Trophoblast cell (in vitro differentiated cells and primary cell): Measurements from ENCODE around the gene MC3R.
A peak's percentile ranks its signal among the peaks of the same experiment; 100 is the strongest.

Experiments
- DNase-seq, 2 donors: peaks; one replicate each; pipeline ENCODE4 v3.0.0-alpha.2; 2016
- H2AFZ ChIP-seq: 2 replicates; pipeline ENCODE4 v1.6.1; 2013; ENCODE audit warnings: low read length, moderate library complexity, mild to moderate bottlenecking; ENCODE audit not compliant: insufficient read depth, poor library complexity
- H2AK5ac ChIP-seq: 2 replicates; pipeline ENCODE4 v1.6.1; 2013; ENCODE audit warnings: mild to moderate bottlenecking, low read length
- H2BK120ac ChIP-seq: 2 replicates; pipeline ENCODE4 v1.6.1; 2013; ENCODE audit warnings: low read length, mild to moderate bottlenecking, moderate library complexity; ENCODE audit not compliant: insufficient read depth, poor library complexity
- H2BK12ac ChIP-seq: 2 replicates; pipeline ENCODE4 v1.6.1; 2013; ENCODE audit warnings: mild to moderate bottlenecking, low read length, moderate library complexity
- H2BK5ac ChIP-seq: 2 replicates; pipeline ENCODE4 v1.6.1; 2013; ENCODE audit warnings: low read length, low read depth, moderate library complexity, mild to moderate bottlenecking; ENCODE audit not compliant: poor library complexity
- H3K14ac ChIP-seq: 2 replicates; pipeline ENCODE4 v1.6.1; 2013; ENCODE audit warnings: mild to moderate bottlenecking, low read length
- H3K18ac ChIP-seq: 2 replicates; pipeline ENCODE4 v1.6.1; 2013; ENCODE audit warnings: mild to moderate bottlenecking, low read length
- H3K23ac ChIP-seq: 2 replicates; pipeline ENCODE4 v1.6.1; 2013; ENCODE audit warnings: low read length
- H3K27ac ChIP-seq: 2 replicates; pipeline ENCODE4 v1.5.1; 2013; ENCODE audit warnings: low read depth, mild to moderate bottlenecking, inconsistent platforms, low read length, moderate library complexity
- H3K27me3 ChIP-seq: 2 replicates; pipeline ENCODE4 v1.6.1; 2013; ENCODE audit warnings: inconsistent platforms, mild to moderate bottlenecking, low read length, moderate library complexity; ENCODE audit not compliant: insufficient read depth
- H3K36me3 ChIP-seq, 2 experiments: 1 replicate in 1 of 2; 2 replicates in 1 of 2; pipeline ENCODE4 v1.6.1; 2013; ENCODE audit warnings: low read length in 2 of 2, mild to moderate bottlenecking in 2 of 2, moderate library complexity in 1 of 2; ENCODE audit not compliant: insufficient read depth in 2 of 2, control insufficient read depth in 1 of 2
- H3K4ac ChIP-seq: 2 replicates; pipeline ENCODE4 v1.6.1; 2013; ENCODE audit warnings: low read depth, mild to moderate bottlenecking, low read length, moderate library complexity
- H3K4me1 ChIP-seq, 2 experiments: 1 replicate in 1 of 2; 2 replicates in 1 of 2; pipeline ENCODE4 v1.6.1; 2013; ENCODE audit warnings: low read length in 2 of 2, mild to moderate bottlenecking in 2 of 2, moderate library complexity in 1 of 2; ENCODE audit not compliant: insufficient read depth in 2 of 2, control insufficient read depth in 1 of 2
- H3K4me2 ChIP-seq: 2 replicates; pipeline ENCODE4 v1.6.1; 2013; ENCODE audit warnings: inconsistent platforms, mild to moderate bottlenecking, low read length, moderate library complexity
- H3K4me3 ChIP-seq: 2 replicates; pipeline ENCODE4 v1.5.1; 2013; ENCODE audit warnings: mild to moderate bottlenecking, low read depth, low read length, inconsistent platforms
- H3K79me1 ChIP-seq: one replicate; pipeline ENCODE4 v1.6.1; 2013; ENCODE audit warnings: low read length
- H3K79me2 ChIP-seq: 2 replicates; pipeline ENCODE4 v1.6.1; 2013; ENCODE audit warnings: low read length, mild to moderate bottlenecking; ENCODE audit not compliant: control insufficient read depth, insufficient read depth, poor library complexity
- H3K9ac ChIP-seq: 2 replicates; pipeline ENCODE4 v1.6.1; 2013; ENCODE audit warnings: mild to moderate bottlenecking, low read length
- H3K9me3 ChIP-seq: 2 replicates; pipeline ENCODE4 v1.6.1; 2013; ENCODE audit warnings: low read depth, mild to moderate bottlenecking, control low read depth, inconsistent platforms, low read length; ENCODE audit not compliant: insufficient read depth
- H4K12ac ChIP-seq: 2 replicates; pipeline ENCODE4 v1.6.1; 2013; ENCODE audit warnings: low read depth, mild to moderate bottlenecking, low read length, moderate library complexity
- H4K8ac ChIP-seq: 2 replicates; pipeline ENCODE4 v1.6.1; 2013; ENCODE audit warnings: low read depth, mild to moderate bottlenecking, low read length, moderate library complexity
- H4K91ac ChIP-seq: one replicate; pipeline ENCODE4 v1.6.1; 2013; ENCODE audit warnings: low read depth, mild to moderate bottlenecking, low read length, moderate library complexity
- WGBS: extraction: QIAGEN DNeasy Blood & Tissue Kit; methylation state at CpG from one replicate; pipeline ENCODE4 v1.1.7; 2013; ENCODE audit warnings: missing lambda C conversion rate; ENCODE audit not compliant: insufficient read length, insufficient coverage; ENCODE audit errors: extremely low coverage; 5-methylcytosine and 5-hydroxymethylcytosine counted together

The MC3R gene

GRCh38 chr20:56245761-56246160 lies 2.8 kb upstream of the MC3R start:
- no peak overlapping the region for H3K9ac ChIP-seq
- no peak overlapping the region for H4K8ac ChIP-seq
- H4K12ac ChIP-seq, result no peak overlapping the region

GRCh38 chr20:56249244-56249955 lies 868 bp downstream of the MC3R start:
- H3K4me3 ChIP-seq, result no peak overlapping the region
- H3K4me1 ChIP-seq, result no peaks in the 10 kb centered on the region
- H2AFZ ChIP-seq, result no peak overlapping the region
- no peak overlapping the region for H2AK5ac ChIP-seq
- H3K9ac ChIP-seq, result no peak overlapping the region
- no peak overlapping the region for H3K14ac ChIP-seq
- no peak overlapping the region for H3K23ac ChIP-seq
- H3K4ac ChIP-seq, result no peak overlapping the region
- H3K18ac ChIP-seq, result no peak overlapping the region
- no CpG with 5 or more reads among the region's 32 CpGs for WGBS
- H2BK12ac ChIP-seq, result no peak overlapping the region
- no peaks in the 10 kb centered on the region for H3K36me3 ChIP-seq
- no peaks in the 10 kb centered on the region for H3K79me2 ChIP-seq
- H3K9me3 ChIP-seq, result peaks cover 2% of the 10 kb centered on the region
- H3K79me1 ChIP-seq, result no peaks in the 10 kb centered on the region
- H2BK5ac ChIP-seq, result no peak overlapping the region
- no peak overlapping the region for H4K91ac ChIP-seq
- no peak overlapping the region for H2BK120ac ChIP-seq
- H3K4me2 ChIP-seq, result no peak overlapping the region
- no peak overlapping the region for H4K8ac ChIP-seq
- DNase-seq, result peak; percentile 21 to 44
- no peak overlapping the region for H3K27ac ChIP-seq
- H4K12ac ChIP-seq, result no peak overlapping the region
- no peaks in the 10 kb centered on the region for H3K27me3 ChIP-seq

More at GRCh38 chr20:56245761-56246160, 2.8 kb upstream of the MC3R start:
- Histone ChIP-seq H2BK12ac (no peak overlapping the region), H3K9me3 (peaks cover 3% of the 10 kb centered on the region), H3K4me1 (no peaks in the 10 kb centered on the region), H3K79me1 (no peaks in the 10 kb centered on the region), H4K91ac (no peak overlapping the region), H3K79me2 (no peaks in the 10 kb centered on the region), H3K4me3 (no peak overlapping the region), H3K23ac (no peak overlapping the region), H3K36me3 (no peaks in the 10 kb centered on the region), H3K4me2 (no peak overlapping the region), H2AK5ac (no peak overlapping the region), H2BK5ac (no peak overlapping the region), H3K18ac (no peak overlapping the region), H3K27me3 (no peaks in the 10 kb centered on the region), H3K14ac (no peak overlapping the region), H2AFZ (no peak overlapping the region), H3K27ac (no peak overlapping the region), H3K4ac (no peak overlapping the region), H2BK120ac (no peak overlapping the region)
- WGBS, result no CpG with 5 or more reads among the region's 3 CpGs
- peak in 1 of 2 donors; percentile 15 for DNase-seq

GRCh38 chr20:56249956-56250355 lies 1.4 kb downstream of the MC3R start:
- H2AFZ ChIP-seq, result no peak overlapping the region
- no peak overlapping the region for H4K12ac ChIP-seq
- no peak overlapping the region for H3K18ac ChIP-seq
- no peak overlapping the region for H2AK5ac ChIP-seq
- H2BK120ac ChIP-seq, result no peak overlapping the region
- DNase-seq, result no peak
- no peaks in the 10 kb centered on the region for H3K36me3 ChIP-seq
- H3K4me1 ChIP-seq, result no peaks in the 10 kb centered on the region
- H3K23ac ChIP-seq, result no peak overlapping the region
- no peak overlapping the region for H3K4me3 ChIP-seq
- peaks cover 2% of the 10 kb centered on the region for H3K9me3 ChIP-seq
- no peaks in the 10 kb centered on the region for H3K79me2 ChIP-seq
- H2BK12ac ChIP-seq, result no peak overlapping the region
- H3K9ac ChIP-seq, result no peak overlapping the region
- H3K4ac ChIP-seq, result no peak overlapping the region
- H3K27ac ChIP-seq, result no peak overlapping the region
- H4K8ac ChIP-seq, result no peak overlapping the region
- no peak overlapping the region for H3K14ac ChIP-seq
- H4K91ac ChIP-seq, result no peak overlapping the region
- no CpG with 5 or more reads among the region's 7 CpGs for WGBS
- H2BK5ac ChIP-seq, result no peak overlapping the region
- H3K4me2 ChIP-seq, result no peak overlapping the region
- no peaks in the 10 kb centered on the region for H3K27me3 ChIP-seq
- H3K79me1 ChIP-seq, result no peaks in the 10 kb centered on the region

GRCh38 chr20:56257604-56258003 lies 9.1 kb downstream of the MC3R start:
- H4K12ac ChIP-seq, result no peak overlapping the region
- H3K79me2 ChIP-seq, result no peaks in the 10 kb centered on the region
- DNase-seq, result peak; percentile 42 to 47
- no peak overlapping the region for H2BK120ac ChIP-seq
- H3K9ac ChIP-seq, result no peak overlapping the region
- no peak overlapping the region for H3K4me2 ChIP-seq
- H3K36me3 ChIP-seq, result no peaks in the 10 kb centered on the region
- H3K4me3 ChIP-seq, result no peak overlapping the region
- no peaks in the 10 kb centered on the region for H3K9me3 ChIP-seq
- no peak overlapping the region for H2AK5ac ChIP-seq
- H2BK12ac ChIP-seq, result no peak overlapping the region
- no peak overlapping the region for H3K18ac ChIP-seq
- no peak overlapping the region for H3K23ac ChIP-seq
- H3K27me3 ChIP-seq, result no peaks in the 10 kb centered on the region
- no peak overlapping the region for H2BK5ac ChIP-seq
- no peak overlapping the region for H4K91ac ChIP-seq
- H3K4me1 ChIP-seq, result no peaks in the 10 kb centered on the region
- no peak overlapping the region for H3K4ac ChIP-seq
- H3K27ac ChIP-seq, result no peak overlapping the region
- no peak overlapping the region for H3K14ac ChIP-seq
- no CpG with 5 or more reads among the region's 7 CpGs for WGBS
- H4K8ac ChIP-seq, result no peak overlapping the region
- H3K79me1 ChIP-seq, result no peaks in the 10 kb centered on the region
- no peak overlapping the region for H2AFZ ChIP-seq
